Sigmoid colon (tissue), 7 donors: ENCODE data around the gene DBN1. TPM values are rescaled to one million over a fixed set of nuclear protein-coding genes. Genes with fewer than 3 reads are reported as not detected.

Source experiments
- DNase-seq: peaks from one replicate; pipeline ENCODE4 v3.0.0-alpha.2; 2019
- H3K27ac ChIP-seq, 4 donors: fragments of 200-600 bp; sonication (generic); one replicate each; pipeline ENCODE4 v1.5.1; 2016 to 2019; ENCODE audit warnings: mild to moderate bottlenecking in 1 of 4
- H3K27me3 ChIP-seq, 3 donors: fragments of 200-600 bp; sonication (generic); one replicate each; pipeline ENCODE4 v1.5.1; 2019; ENCODE audit warnings: mild to moderate bottlenecking in 1 of 3
- H3K36me3 ChIP-seq, 4 donors: fragments of 200-600 bp; sonication (generic); one replicate each; pipeline ENCODE4 v1.5.1; 2016 to 2019
- H3K4me1 ChIP-seq, 4 donors: fragments of 200-600 bp; sonication (generic); one replicate each; pipeline ENCODE4 v1.5.1; 2017 to 2019
- H3K4me3 ChIP-seq, 4 donors: fragments of 200-600 bp; sonication (generic); one replicate each; pipeline ENCODE4 v1.5.1; 2017 to 2019; ENCODE audit warnings: mild to moderate bottlenecking in 2 of 4, moderate library complexity in 1 of 4
- H3K9me3 ChIP-seq, 4 donors: fragments of 200-600 bp in 3 of 4; sonication (generic) in 3 of 4; one replicate each; pipeline versions ENCODE4 v1.5.1 to v1.6.1; 2013 to 2019
- EP300 ChIP-seq, 4 donors: sonication (generic); formaldehyde crosslinking; IDR thresholded peaks; one replicate each; pipeline ENCODE4 v1.6.1; 2017; ENCODE audit warnings: antibody characterized with exemption in 4 of 4
- POLR2A ChIP-seq, 2 donors: fragments of 450-650 bp; IDR thresholded peaks; one replicate each; pipeline ENCODE4 v1.6.1; 2016; ENCODE audit warnings: antibody characterized with exemption in 2 of 2, mild to moderate bottlenecking in 2 of 2, moderate library complexity in 2 of 2
- POLR2AphosphoS5 ChIP-seq, 4 donors: sonication (generic); formaldehyde crosslinking; IDR thresholded peaks; one replicate each; pipeline ENCODE4 v1.6.1; 2017; ENCODE audit warnings: antibody characterized with exemption in 4 of 4
- whole genome bisulfite sequencing, 2 donors: extraction: QIAGEN DNeasy Blood & Tissue Kit; methylation state at CpG; one replicate each; pipeline ENCODE4 v1.1.7; 2013; 5-methylcytosine and 5-hydroxymethylcytosine counted together
- intact Hi-C: fragments of 100-400 bp; cut with DNase I; formaldehyde crosslinking; loops from one replicate; pipeline ENCODE4 v1.15.1; 2023
- polyA plus RNA-seq, 3 donors: library from polyadenylated mRNA; stranded (reverse); fragments of 200-250 nt; gene quantifications; one replicate each; pipeline ENCODE4 v1.2.3, GENCODE V29; 2013
- total RNA-seq, 4 donors: library from RNA; depleted of rRNA; stranded (reverse); fragments of >200 nt; gene quantifications; one replicate each; pipeline ENCODE4 v1.1.0, GENCODE V29; 2016
- TF ChIP-seq, protein P1 (sequence below), 4 experiments: fragments of 450-650 bp in 3 of 4; fragments of 200-600 bp in 1 of 4; IDR thresholded peaks; one replicate each; pipeline ENCODE4 v1.5.1; 2016 to 2019; ENCODE audit warnings: antibody characterized with exemption in 4 of 4, mild to moderate bottlenecking in 3 of 4, moderate library complexity in 2 of 4
- donor health status: healthy with polysubstance abuse.
- donor health status: Bipolar disorder and iron deficiency.
- donor health status: healthy.

Gene DBN1
- total and polyA plus RNA-seq, 7 donors = 6.0 to 100.0 (median 54.8) TPM

- WGBS, 2 donors = 48 to 58% methylated on average over 4 of the region's 4 CpGs
- TF ChIP-seq, protein P1, sequence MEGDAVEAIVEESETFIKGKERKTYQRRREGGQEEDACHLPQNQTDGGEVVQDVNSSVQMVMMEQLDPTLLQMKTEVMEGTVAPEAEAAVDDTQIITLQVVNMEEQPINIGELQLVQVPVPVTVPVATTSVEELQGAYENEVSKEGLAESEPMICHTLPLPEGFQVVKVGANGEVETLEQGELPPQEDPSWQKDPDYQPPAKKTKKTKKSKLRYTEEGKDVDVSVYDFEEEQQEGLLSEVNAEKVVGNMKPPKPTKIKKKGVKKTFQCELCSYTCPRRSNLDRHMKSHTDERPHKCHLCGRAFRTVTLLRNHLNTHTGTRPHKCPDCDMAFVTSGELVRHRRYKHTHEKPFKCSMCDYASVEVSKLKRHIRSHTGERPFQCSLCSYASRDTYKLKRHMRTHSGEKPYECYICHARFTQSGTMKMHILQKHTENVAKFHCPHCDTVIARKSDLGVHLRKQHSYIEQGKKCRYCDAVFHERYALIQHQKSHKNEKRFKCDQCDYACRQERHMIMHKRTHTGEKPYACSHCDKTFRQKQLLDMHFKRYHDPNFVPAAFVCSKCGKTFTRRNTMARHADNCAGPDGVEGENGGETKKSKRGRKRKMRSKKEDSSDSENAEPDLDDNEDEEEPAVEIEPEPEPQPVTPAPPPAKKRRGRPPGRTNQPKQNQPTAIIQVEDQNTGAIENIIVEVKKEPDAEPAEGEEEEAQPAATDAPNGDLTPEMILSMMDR (IDR thresholded peaks at IDR 0.05) = no peak
- TF ChIP-seq POLR2AphosphoS5 (IDR thresholded peaks at IDR 0.05) = peak in 2 of 4 donors; percentile 0 to 30
- intact Hi-C loops = no loop called here
- Histone ChIP-seq H3K9me3 (no peaks in the 10 kb centered on the region), H3K4me1 (peaks cover 0 to 94% (median 90%) of the 10 kb centered on the region in 4 donors), H3K36me3 (no peaks in the 10 kb centered on the region), H3K4me3 (no peak overlapping the region), H3K27ac (peak overlapping the region; percentile 95 to 99 (median 96)), H3K27me3 (no peaks in the 10 kb centered on the region)
- DNase-seq = no peak
Observed at GRCh38 chr5:177474846-177475562, 1.6 kb upstream of the DBN1 start.

GRCh38 chr5:177474002-177474476 is 605 bp upstream of the DBN1 start:
- H3K36me3 ChIP-seq = no peaks in the 10 kb centered on the region
- peak overlapping the region in 3 of 4 donors; percentile 77 to 92 (median 83) for H3K4me3 ChIP-seq
- DNase-seq = peak; percentile 72
- 48 to 60% methylated on average over 7 of the region's 7 CpGs for WGBS, 2 donors
- H3K4me1 ChIP-seq = peaks cover 0 to 94% (median 90%) of the 10 kb centered on the region in 4 donors
- H3K9me3 ChIP-seq = no peaks in the 10 kb centered on the region
- H3K27ac ChIP-seq = peak overlapping the region; percentile 95 to 99 (median 96)
- no peaks in the 10 kb centered on the region for H3K27me3 ChIP-seq
- no peak for TF ChIP-seq POLR2A (IDR thresholded peaks at IDR 0.05)
- no peak for TF ChIP-seq POLR2AphosphoS5 (IDR thresholded peaks at IDR 0.05)
- no peak for TF ChIP-seq EP300 (IDR thresholded peaks at IDR 0.05)
- TF ChIP-seq, protein P1 (IDR thresholded peaks at IDR 0.05) = no peak
- intact Hi-C loops = no loop called here

- H3K4me3 ChIP-seq = peak overlapping the region; percentile 67 to 92 (median 80)
- H3K36me3 ChIP-seq = peaks cover 0 to 12% (median 3%) of the 10 kb centered on the region in 4 donors
- TF ChIP-seq POLR2AphosphoS5 (IDR thresholded peaks at IDR 0.05) (peak in 1 of 4 donors; percentile 16), POLR2A (IDR thresholded peaks at IDR 0.05) (no peak)
- WGBS, 2 donors = 1 to 2% methylated on average over 93 of the region's 93 CpGs
- no peaks in the 10 kb centered on the region for H3K9me3 ChIP-seq
- no peaks in the 10 kb centered on the region for H3K27me3 ChIP-seq
- peak; percentile 73 for DNase-seq
- intact Hi-C loops = loop anchor here (2.0 kb wide), 1 partner anchor 16 kb away; no protein-coding TSS in a partner anchor
- H3K27ac ChIP-seq = peak overlapping the region; percentile 95 to 99 (median 96)
- H3K4me1 ChIP-seq = peaks cover 0 to 88% (median 83%) of the 10 kb centered on the region in 4 donors
Observed at GRCh38 chr5:177472460-177473442, 683 bp downstream of the DBN1 start.

- peaks cover 0 to 79% (median 74%) of the 10 kb centered on the region in 4 donors for H3K4me1 ChIP-seq
- 76 to 84% methylated on average over 14 of the region's 14 CpGs for WGBS, 2 donors
Observed at GRCh38 chr5:177471610-177472356, 1.7 kb downstream of the DBN1 start.

More at GRCh38 chr5:177471610-177472356, 1.7 kb downstream of the DBN1 start:
- DNase-seq = peak; percentile 90
- Histone ChIP-seq H3K9me3 (no peaks in the 10 kb centered on the region), H3K27ac (peak overlapping the region; percentile 95 to 99 (median 96)), H3K36me3 (peaks cover 5 to 21% (median 12%) of the 10 kb centered on the region in 4 donors), H3K4me3 (peak overlapping the region; percentile 67 to 92 (median 80)), H3K27me3 (no peaks in the 10 kb centered on the region)
- intact Hi-C loops = loop anchor here (2.0 kb wide), 1 partner anchor 15 kb away; no protein-coding TSS in a partner anchor
- no peak for TF ChIP-seq POLR2AphosphoS5 (IDR thresholded peaks at IDR 0.05)
- no peak for TF ChIP-seq POLR2A (IDR thresholded peaks at IDR 0.05)
- TF ChIP-seq, protein P1 (IDR thresholded peaks at IDR 0.05) = no peak
- TF ChIP-seq EP300 (IDR thresholded peaks at IDR 0.05) = no peak
